Amygdala (tissue), 56 donors: Measurements from ENCODE around the gene COPS3.
A peak's percentile ranks its signal among the peaks of the same experiment; 100 is the strongest.
"Not testable (repeated sequence)": the region's sequence is repeated elsewhere in the genome, so short reads cannot be mapped to it uniquely, and the experiment has no call there.

Experiments
- DNase-seq, 56 donors: peaks; one replicate each; lab custom pipeline; 2025; lab: John Stamatoyannopoulos, UW

The COPS3 gene

DNA sequence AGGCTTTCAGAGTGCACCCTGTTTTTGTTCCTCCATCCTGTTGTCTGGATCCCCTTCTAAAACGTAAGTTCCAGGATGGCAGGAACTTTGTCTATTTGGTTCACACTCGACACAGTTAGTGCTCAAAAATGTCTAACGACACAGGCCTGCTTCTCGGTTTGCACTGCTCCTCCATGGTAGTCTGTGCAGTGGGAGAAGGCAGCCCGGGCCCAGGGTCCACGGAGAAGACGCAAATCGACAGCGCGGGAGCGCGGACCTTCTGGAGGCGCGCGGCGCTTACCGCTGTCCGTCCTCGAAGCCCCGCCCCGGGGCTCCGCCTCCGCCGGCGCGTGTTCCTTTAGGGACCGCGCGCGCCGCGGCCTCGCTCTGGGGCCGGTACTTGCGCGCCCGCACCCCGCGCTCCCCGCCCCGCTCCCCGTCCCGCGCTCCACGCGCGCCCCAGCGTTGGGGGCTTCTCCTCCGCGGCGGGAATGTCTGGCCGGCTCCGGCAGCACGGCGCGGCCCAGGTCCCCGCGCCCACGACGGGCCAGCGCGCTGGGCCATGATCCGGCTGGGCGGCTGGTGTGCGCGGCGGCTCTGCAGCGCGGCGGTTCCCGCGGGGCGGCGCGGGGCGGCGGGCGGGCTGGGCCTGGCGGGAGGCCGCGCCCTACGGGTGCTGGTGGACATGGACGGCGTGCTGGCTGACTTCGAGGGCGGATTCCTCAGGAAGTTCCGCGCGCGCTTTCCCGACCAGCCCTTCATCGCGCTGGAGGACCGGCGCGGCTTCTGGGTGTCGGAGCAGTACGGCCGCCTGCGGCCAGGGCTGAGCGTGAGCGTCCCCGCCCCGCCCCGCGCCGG is 22.2 kb upstream of the COPS3 start, which contains the start of gene NT5M:
Gene NT5M, plus strand, starts transcription at position 364 of the 837 bp plus-strand sequence. Its CDS starts 178 bp downstream, at position 542.
- peak in 47 of 56 donors; percentile 19 to 81 (median 58) for DNase-seq

DNA sequence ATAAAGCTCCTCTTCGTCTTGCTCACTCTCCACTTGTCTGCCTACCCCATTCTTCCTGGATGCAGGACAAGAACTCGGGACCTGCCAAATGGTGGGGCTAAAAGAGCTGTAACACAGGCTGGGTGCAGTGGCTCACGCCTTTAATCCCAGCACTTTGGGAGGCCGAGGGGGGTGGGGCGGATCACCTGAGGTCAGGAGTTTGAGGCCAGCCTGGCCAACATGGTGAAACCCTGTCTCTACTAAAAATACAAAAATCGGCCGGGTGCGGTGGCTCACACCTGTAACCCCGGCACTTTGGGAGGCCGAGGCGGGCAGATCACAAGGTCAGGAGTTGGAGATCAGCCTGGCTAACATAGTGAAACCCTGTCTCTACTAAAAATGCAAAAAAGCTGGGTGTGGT is 20.6 kb upstream of the COPS3 start:
- DNase-seq, result not testable (repeated sequence)

DNA sequence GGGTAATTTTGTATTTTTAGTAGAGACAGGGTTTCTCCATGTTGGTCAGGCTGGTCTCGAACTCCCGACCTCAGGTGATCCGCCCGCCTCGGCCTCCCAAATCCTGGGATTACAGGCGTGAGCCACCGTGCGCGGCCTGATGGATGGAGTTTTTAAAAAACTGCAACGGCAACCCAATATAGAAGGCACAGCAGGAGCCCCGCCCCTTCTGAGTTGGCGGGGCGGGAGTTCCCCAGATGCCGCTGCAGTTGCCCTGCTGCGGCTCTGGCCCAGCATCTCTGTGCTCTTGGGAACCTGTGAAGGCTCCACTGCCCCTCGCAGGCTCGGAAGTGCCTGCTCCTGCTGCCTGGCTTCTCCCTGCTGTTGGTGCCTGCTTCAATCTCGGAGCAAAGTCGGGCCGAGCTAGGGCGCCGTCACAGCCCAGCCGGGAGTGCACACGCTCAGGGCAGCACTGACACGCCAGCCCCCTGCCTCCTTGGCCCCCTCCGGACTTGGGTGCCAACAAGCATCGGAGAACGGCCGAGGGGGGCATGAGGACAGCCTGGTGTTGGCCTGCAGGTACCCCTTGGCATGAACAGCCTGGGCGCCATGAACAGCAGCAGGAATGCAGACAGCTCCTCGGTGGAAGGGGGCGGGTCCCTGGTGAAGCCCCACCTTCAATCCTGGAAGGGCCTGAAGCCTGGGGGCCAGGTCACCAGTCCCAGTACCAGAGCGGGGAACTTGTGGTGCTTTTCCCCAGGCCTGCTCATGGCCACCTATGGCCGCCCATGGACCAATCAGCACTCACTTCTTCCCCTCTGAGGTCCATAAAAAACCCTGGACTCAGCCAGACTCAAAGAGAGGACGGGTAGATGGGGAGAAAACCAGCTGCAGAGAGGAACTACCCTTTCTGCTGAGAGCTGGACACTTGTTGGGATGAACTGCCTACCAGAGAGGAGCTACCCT is 19.9 kb upstream of the COPS3 start:
- DNase-seq, result peak in 10 of 56 donors; percentile 6 to 43 (median 22)

DNA sequence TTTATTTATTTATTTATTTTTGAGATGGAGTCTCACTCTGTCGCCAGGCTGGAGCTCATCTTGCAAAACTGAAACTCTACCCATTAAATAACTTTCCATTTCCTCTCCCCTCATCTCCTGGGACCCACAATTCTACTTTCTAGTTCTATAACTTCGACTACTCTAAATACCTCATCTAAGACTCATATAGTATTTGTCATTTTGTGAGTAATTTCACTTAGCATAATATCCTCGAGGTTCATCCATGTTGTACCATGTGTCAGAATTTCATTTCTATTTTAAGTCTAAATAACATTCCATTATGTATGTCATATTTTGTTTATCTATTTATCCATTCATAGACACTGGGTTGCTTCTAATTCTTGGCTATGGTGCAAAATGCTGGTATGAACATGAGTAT is 17.1 kb upstream of the COPS3 start:
- DNase-seq, result no peak

DNA sequence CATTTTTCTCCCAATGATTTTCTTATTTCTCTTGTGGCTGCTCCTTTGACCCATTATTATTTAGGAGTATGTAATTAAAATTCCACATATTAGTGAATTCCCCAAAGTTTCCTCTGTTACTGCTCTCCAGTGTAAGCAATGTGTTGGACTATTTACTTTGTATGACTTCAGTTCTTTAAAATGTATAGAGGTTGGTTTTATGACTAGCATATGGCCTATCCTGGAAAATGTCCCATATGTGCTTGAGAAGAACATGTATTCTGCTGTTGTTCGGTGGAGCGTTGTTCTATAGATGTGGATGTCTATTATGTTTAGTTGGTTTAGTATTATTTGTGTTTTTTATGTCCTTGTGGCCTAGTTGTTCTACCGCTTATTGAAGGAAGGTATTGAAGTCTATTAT is 16.2 kb upstream of the COPS3 start:
- no peak for DNase-seq

DNA sequence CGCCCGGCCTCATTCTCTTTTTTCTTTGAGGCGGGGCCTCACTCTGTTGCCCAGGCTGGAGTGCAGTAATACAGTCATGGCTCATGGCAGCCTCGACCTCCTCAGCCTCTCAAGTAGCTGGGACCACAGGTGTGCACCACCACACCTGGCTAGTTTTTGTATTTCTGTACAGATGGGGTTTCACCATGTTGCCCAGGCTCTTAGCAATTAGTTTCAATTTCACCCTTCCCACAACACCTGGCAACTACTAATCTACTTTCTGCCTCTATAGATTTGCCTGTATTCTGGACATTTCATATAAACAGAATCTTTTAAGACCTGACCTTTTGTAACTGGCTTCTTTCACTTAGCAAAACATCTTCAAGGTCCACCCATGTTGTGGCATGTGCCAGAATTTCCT is 14.1 kb upstream of the COPS3 start:
- DNase-seq, result no peak

DNA sequence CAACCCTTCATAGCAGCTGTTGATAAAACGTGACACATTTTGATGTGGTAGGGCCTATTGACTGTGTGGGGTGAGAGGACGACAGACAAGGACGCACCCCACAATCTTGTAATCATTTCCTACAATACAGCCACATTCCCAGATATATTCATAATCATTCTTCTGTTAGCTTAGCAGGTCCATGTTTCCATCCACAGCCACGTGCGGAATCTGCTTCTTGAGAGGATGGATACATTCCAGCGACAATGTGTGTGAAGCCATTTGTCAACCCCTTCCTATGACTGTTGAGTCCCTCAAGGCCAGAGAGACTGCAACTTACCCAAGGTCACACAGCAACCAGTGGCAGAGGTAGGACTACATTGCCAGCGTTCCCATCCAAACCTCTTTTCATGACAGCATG is 8.7 kb upstream of the COPS3 start:
- DNase-seq, result no peak

DNA sequence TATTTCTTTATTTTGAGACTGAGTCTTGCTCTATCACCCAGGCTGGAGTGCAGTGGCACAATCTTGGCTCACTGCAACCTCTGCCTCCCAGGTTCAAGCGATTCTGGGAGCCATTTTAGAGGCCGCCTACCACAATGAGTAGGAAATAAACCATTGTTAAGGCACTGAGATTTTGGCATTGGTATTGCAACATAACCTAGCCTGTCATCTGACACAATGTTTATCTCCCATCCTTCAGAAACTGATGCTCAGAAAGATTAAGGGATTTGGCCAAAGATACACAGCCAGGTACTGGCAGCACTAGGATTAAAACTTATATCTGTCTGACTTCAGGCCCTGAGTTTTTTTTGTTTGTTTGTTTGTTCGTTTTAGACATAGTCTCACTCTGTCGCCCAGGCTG is 8.0 kb upstream of the COPS3 start:
- no peak for DNase-seq

DNA sequence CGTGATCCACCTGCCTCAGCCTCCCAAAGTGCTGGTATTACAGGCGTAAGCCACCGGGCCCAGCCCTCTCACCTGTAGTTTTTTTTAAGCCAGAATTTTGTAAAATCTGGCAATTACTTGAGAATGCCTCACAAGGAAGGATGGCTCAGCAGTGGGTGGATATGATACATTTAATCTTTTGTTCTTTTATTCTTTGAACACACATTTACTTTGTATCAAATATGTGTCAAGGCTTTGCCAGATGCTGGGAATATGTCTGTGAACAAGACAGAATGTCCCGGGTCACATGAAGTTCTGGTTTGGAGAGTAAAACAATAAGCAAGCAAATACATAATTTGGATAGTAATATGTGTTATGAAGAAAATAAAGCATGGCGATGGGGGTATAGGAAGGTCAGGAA is 4.9 kb upstream of the COPS3 start:
- no peak for DNase-seq

DNA sequence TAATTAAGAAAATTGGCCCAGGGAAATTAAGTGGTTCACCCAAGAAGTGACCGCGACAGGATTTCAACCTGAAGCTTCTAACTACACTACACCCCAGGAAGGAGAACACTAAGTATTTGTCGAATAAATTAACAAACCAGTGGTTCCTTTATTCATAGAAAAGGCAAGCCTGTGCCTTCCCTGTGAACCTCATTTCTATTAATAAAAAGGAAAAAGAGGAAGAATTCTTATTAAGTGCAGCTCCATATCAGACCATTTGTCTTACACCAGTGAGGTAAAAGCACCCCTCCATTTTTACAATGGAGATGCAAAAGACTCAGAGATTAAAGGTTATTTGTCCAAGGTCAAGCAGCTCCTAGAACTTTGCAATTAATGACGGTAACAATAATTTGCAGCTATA is 1.7 kb downstream of the COPS3 start:
- no peak for DNase-seq

DNA sequence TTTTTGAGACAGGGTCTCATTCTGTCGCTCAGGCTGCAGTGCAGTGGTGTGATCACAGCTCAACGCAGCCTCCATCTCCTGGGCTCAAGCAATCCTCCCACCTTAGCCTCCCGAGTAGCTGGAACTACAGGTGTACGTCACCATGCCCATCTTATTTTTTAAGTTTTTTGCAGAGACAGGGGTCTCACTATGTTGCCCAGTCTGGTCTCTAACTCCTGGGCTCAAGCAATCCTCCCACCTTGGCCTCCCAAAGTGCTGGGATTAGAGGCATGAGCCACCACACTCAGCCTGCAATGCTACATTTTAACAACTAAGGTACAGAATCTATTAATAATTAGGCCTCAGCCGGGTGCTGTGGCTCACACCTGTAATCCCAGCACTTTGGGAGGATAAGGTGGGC is 3.6 kb downstream of the COPS3 start:
- DNase-seq, result not testable (repeated sequence)

DNA sequence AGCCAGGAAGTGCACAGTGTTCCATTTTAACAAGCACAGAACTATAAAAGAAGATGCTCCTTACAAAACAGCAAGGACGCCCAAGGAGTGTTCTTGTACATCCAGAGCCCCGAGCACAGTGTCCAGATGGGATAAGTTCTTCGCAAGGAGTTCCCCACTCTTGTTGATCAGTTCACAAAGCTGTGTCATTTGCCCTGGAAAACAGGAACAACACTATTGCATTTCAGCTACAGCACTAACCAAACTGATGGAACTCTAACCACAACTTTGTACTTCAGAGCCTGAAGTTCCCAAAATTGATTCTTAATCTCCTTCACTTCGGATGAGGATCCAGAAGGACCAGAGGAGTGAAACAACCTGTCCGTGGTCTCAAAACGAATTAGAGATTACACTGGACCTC is 5.1 kb downstream of the COPS3 start:
- DNase-seq, result no peak

DNA sequence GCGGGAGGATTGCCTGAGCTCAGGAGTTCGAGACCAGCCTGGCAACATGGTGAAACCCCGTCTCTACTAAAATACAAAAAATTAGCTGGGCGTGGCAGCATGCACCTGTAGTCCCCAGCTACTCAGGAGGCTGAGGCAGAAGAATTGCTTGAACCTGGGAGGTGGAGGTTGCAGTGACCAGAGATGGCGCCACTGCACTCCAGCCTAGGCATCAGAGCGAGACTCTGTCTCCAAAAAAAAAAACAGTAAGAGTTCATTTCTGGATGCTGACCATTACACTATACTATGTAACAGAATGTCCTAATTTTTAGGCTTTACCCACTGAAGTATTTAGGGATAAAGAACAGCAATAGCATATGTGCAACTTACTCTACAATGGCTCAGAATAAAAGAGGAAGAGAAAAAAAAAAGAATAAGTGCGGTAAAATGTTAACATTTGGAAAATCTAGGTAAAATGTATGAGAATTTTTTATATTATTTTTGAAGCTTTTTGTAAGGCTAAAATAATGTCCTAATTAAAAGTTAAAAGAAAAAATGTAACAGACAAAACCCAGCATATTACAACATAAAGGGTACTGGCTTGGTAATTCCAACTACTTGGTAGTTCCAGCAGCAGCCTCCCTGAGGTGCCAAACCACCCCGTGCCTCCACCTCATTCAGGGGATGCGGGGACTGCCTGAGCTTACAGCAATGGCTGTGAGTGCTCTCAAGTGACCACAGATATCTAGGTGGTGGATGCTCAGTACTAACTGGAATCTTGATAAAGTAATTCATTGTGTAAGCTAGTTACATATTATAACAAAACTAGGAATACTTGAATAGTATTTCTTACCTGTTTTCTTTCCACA is 10.9 kb downstream of the COPS3 start:
- DNase-seq, result no peak

DNA sequence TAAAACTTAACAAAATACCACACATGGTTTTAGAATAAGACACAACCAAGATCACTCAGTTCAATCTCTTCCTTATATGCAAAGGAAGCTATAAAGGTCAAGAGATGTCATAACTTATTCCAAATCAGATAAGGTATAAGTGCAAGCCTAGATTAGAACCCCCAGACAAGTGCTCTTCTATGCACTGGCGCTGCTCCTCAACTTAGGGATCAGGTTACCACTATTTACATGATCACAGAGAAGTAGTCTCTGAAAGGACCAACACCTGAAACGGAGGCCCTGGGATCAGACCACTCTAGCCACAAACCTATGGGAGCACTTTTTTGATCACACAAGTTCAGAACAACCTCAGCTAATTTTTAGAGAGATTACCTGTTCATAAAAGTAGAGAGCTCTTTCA is 16.6 kb downstream of the COPS3 start:
- no peak for DNase-seq

DNA sequence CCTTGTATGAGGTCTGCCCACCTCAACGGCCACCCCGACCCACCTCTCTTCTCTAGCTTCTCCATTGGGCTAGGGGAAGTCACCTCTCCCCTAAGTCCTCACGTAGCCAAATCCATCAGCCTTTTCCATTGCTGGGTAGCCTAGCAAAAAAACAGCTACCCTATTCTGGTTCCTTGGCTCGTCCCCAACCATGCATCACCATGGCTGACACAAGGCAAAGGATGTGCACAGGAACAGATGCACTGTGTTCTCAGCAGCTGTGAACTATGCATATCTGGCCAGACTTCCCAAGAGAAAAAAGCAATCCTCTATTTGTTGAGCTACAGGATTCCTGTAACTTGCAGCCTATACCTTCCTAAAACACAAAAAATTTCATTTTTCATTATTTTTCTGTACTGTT is 22.0 kb downstream of the COPS3 start:
- DNase-seq, result peak in 30 of 56 donors; percentile 4 to 77 (median 37)

DNA sequence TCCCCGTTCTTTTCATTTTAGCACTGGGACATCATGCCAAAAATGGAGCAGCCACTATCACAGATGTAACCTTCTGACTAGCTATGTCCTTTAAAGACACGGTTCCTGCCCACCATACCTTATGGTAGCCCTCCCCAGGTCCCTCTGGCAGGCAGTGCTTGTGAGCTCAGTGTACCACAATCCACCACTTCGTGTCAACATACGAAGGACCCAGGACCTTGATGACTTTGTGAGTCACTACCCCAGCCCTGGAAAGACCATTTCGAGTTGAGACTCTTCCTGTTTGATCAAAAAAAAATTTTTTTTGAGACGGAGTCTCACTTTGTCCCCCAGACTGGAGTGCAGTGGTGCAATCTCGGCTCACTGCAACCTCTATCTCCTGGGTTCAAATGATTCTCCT is 23.0 kb downstream of the COPS3 start:
- DNase-seq, result no peak

DNA sequence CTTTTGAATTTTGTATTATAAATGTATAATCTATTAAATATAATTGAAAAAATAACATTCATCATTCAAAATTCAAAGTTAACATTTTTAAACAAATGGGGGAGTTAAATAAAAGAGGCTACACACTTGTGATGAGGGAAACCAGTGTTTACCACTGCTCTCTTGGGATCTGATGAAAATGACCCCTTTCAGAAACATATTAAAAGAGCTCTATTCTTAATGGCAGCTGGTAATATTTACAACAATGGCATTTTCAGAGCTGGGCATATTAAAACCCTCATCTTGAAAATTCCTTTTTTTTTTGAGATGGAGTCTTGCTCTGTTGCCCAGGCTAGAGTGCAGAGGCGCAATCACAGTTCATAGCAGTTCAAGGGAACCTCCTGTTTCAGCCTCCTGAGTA is 24.7 kb downstream of the COPS3 start:
- no peak for DNase-seq

DNA sequence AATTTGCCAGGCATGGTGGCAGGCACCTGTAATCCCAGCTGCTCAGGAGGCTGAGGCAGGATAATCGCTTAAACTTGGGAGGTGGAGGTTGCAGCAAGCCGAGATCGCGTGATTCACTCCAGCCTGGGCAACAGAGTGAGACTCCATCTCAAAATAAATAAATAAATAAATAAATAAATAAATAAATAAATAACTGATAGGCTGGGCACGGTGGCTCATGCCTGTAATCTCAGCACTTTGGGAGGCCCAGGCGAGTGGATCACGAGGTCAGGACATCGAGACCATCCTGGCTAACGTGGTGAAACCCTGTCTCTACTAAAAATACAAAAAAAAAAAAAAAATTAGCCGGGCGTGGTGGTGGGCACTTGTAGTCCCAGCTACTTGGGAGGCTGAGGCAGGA is 25.4 kb downstream of the COPS3 start:
- DNase-seq, result not testable (repeated sequence)

DNA sequence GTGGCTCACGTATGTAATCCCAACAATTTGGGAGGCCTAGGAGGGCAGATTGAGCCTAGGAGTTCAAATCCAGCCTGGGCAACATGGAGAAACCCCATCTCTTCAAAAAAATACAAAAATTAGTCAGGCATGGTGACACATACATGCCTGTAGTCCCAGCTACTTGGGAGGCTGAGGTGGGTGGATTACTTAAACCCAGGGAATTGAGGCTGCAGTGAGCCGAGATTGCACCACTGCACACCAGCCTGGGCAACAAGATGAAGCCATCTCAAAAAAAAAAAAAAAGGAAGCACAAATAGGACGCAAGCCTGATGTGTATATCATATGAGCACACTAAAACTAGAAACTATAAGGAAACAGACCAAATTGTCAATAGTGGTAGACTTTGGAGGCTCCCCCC is 27.0 kb downstream of the COPS3 start:
- no peak for DNase-seq

DNA sequence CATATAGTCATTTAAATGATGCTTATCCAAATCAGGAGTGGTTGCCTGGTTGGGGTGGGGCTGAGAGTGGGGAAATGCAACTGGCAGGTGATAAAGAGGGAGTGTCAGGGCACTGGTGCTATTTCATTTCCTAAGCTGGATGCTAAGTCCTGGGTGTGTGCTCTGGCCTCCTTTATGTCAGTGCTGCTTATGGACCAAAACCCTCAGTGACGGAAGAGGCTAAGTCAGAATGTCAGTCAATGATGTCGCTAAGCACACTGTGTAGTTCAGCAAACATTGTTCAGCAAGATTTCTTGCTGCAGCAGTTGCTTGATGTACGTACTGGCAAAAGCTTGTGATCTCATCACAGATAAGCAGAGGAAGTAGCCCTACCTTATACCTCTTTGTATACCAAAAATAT is 27.6 kb downstream of the COPS3 start:
- no peak for DNase-seq
